Stimulated activated CD8-positive, alpha-beta memory T cell treated with anti-CD3 and anti-CD28 coated beads, Interleukin-4, amount 100 ng/mL, for 4 hours (primary cell): Measurements from ENCODE around the gene RPLP2.

Source experiments
- DNase-seq, 2 donors: peaks; one replicate each; pipeline ENCODE4 v3.0.0-alpha.2; 2020; ENCODE audit warnings: low read depth in 2 of 2, low spot score in 1 of 2

The RPLP2 gene

GRCh38 chr11:791658-792534, 17.9 kb upstream of the RPLP2 start:
- DNase-seq = no peak

GRCh38 chr11:792535-792821, 17.3 kb upstream of the RPLP2 start:
- DNase-seq = no peak

GRCh38 chr11:792873-793272, 16.9 kb upstream of the RPLP2 start:
- no peak for DNase-seq

- DNase-seq = no peak
These were observed 16.2 kb upstream of the RPLP2 start for GRCh38 chr11:793556-793955.

GRCh38 chr11:794013-794765, 15.6 kb upstream of the RPLP2 start:
- no peak for DNase-seq

GRCh38 chr11:794766-795633, 14.8 kb upstream of the RPLP2 start:
- no peak for DNase-seq

- peak; percentile 62 to 77 for DNase-seq
These were observed 13.9 kb upstream of the RPLP2 start for GRCh38 chr11:795634-796564.

- DNase-seq = no peak
These were observed 13.0 kb upstream of the RPLP2 start for GRCh38 chr11:796565-797295.

GRCh38 chr11:797296-798092, 12.3 kb upstream of the RPLP2 start:
- DNase-seq = peak; percentile 33 to 63

- peak; percentile 59 to 63 for DNase-seq
These were observed 11.6 kb upstream of the RPLP2 start, which contains the start of gene SLC25A22 for GRCh38 chr11:798093-798713. Gene SLC25A22 (minus strand): TSS chr11:798281. CDS start chr11:795006, 3,275 bp downstream.

- DNase-seq = no peak
These were observed 10.0 kb upstream of the RPLP2 start for GRCh38 chr11:799641-800316.

- DNase-seq = no peak
These were observed 9.3 kb upstream of the RPLP2 start for GRCh38 chr11:800473-800872.

GRCh38 chr11:801097-801780, 8.5 kb upstream of the RPLP2 start:
- no peak for DNase-seq

- DNase-seq = no peak
These were observed 7.6 kb upstream of the RPLP2 start for GRCh38 chr11:802018-802617.

GRCh38 chr11:802693-803466, 6.9 kb upstream of the RPLP2 start:
- no peak for DNase-seq

GRCh38 chr11:803467-803742, 6.4 kb upstream of the RPLP2 start:
- no peak for DNase-seq
